ENCODE measurements around the gene PPP1R14B.

PPP1R14B gene

DNA sequence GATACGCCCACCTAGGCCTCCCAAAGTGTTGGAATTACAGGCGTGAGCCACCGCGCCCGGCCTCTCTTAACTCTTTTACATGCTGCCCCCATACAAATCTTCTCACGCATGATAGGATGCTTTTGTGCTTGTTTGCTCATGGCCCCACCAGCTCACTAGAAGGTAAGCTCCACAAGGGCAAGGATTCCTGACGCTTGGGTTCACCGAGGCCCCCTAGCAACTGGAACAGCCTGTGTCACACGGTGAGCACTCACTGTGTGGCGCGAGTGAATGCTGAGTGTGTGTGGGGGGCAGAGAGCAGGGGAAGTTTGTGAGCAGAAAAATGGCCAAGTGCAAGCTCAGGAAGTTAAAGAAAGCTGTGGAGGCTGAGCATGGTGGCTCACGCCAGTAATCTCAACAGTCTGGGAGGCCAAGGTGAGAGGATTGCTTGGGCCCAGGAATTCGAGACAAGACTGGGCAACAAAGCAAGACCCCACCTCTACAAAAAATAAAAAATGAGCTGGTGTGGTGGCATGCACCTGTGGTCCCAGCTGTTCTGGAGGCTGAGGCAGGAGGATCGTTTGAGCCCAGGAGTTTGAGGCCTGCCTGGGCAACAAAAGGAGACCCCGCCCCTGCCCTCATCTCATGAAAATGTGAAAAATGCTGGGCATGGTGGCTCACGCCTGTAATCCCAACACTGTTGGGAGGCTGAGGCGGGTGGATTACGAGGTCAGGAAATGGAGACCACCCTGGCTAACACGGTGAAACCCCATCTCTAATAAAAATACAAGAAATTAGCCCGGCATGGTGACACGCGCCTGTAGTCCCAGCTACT lies 35.4 kb upstream of the PPP1R14B start:
- no peak for DNase-seq

GRCh38 chr11:64278576-64279190 lies 31.9 kb upstream of the PPP1R14B start:
- no peak for DNase-seq

DNA sequence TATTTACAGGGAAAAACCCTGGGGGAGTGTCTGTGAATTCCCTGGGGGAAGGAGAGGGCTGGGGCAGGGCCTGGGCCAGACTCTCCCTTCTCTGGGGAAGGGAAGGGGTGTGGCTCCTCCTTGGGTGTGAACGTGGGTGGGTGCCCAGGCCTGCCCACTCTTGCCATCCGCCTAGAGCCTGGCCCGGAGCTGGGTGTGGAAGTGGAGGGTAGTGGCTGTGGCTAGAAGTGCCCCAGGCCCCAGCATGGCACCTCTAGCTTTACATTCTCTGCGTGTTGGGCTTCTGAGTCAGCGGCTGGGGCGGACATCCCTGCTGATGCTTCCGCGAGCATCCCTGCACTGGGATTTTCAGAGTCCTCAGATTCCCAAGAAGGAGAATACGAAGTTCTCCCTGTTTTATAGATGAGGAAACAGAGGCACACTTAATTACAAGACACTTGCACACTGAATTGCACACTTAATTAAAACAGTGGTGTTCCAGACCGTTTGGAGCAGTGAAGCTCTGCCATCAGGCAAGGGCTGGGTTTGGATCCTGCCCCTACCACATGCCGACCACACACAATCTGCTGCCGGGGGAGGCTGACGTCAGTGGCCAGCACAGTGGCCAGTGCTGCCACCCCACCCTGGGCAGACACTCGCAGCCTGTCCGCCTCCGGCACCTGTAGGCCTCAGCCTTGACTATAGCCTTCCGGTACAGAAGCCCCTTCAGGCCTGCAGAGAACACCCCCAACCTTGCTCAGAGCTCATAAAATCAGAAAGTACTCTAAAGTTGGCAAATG lies 30.1 kb upstream of the PPP1R14B start:
- DNase-seq: no peak

GRCh38 chr11:64275841-64276240 lies 29.1 kb upstream of the PPP1R14B start:
- no peak for DNase-seq

- no peak for DNase-seq
These were observed 28.5 kb upstream of the PPP1R14B start for GRCh38 chr11:64275031-64275800.

DNA sequence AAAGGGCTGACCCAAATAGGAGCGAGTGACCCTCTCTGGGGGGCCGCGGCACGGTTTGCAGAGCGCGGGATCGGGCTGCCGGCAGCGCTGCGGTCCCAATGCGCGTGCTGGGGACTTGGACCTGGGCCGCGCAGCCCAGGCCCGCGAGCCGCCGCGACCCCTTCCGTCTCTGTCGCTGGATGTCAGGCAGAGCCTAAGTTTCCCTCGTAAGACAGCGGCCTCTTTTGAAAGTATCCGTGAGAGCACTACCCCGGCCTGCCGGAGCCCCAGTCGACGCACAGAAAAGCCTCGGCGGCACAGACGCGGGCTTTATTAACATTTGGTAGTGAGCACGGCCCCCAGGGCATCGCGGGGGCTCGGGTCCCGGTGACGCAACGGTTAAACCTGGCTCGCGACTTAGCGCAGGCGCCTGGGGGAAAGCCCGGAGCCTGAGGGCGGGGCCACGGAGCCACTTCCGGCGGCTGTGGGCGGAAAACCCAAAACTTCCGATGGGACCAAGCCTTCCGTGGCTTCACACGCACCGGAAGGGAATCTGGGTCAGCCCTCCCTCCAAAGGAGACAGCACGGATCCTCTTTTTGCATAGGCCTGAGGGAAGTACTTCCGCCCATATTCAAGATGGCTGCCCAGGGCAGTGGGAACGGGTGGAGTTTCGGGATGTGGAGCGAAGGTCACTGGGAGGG lies 22.9 kb upstream of the PPP1R14B start:
- peak; percentile 100 for DNase-seq

GRCh38 chr11:64268893-64269539 lies 22.3 kb upstream of the PPP1R14B start:
- DNase-seq: peak; percentile 42

DNA sequence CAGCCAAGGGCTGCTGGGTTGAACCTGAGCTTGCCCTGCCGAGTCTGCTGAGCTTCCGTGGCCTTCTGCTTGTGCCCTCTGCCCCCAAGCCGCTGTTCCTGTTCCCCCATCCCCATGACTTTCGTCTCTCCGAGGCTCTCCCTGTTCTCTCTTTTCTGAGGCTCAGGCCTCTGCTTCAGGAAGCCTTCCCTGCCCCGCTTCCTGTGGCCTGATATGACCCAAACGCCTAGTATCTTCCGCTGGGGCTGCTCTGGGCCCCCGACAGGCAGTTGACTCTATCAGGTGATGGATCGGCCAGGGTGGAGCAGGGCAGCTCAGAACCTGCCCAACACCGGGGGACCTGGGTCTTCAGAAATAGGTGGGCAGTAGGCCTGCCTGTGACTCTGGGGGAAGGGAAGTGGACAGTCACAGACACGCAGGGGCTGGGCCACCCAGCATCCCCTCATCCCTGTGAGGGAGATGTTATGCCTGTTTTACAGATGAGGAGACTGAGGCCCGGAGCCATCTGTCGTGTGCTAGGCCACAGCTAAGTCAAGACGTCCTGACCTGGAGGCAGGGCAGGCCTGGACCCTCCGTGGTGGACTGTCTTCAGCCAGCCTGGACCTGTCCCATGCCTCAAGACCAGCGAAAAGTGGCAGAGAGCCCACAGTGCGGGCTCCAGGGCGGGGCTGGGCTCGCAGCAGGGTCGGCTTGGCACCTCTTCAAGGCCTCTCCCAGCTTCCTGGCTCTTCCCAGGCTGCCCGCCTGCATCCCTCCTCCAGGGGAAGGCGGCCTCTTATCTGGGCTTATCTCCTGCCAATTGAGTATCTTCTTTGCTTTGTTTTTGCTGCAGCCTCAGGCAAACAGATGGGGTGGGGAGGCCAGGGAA lies 21.5 kb upstream of the PPP1R14B start:
- DNase-seq: peak; percentile 31

DNA sequence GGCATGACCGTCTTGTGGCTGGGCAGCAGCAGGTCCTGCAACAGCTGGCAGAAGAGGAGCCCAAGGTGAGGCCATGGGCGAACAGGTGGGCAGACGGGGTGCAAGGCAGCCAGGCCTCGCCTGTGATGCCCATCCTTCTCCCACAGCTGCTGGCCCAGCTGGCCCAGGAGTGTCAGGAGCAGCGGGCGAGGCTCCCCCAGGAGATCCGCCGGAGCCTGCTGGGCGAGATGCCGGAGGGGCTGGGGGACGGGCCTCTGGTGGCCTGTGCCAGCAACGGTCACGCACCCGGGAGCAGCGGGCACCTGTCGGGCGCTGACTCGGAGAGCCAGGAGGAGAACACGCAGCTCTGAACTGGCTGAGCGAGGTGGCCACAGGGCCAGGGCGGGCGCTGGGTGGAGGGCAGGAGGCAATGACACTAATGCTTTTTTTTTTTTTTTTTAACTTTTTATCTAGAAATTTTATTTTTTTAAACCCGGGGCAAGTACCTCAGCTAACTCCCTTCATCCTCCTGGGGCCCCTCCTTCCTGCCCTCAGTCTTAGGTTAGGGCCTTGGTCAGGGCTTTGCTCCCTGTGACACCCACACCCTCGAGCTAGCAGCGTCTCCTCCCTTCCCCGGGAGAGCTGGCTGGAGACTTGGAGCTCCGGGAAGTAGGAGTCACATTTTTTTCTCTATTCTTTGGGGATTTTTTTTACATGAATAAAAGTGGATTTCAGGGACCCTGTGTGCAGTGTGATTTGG lies 20.6 kb upstream of the PPP1R14B start:
- DNase-seq: no peak

GRCh38 chr11:64266339-64266738 lies 19.6 kb upstream of the PPP1R14B start:
- no peak for DNase-seq

GRCh38 chr11:64265176-64266160 lies 18.7 kb upstream of the PPP1R14B start:
- DNase-seq: no peak

GRCh38 chr11:64264371-64264852 lies 17.7 kb upstream of the PPP1R14B start:
- DNase-seq: no peak

GRCh38 chr11:64263947-64264317 lies 17.2 kb upstream of the PPP1R14B start:
- no peak for DNase-seq

GRCh38 chr11:64263021-64263946 lies 16.5 kb upstream of the PPP1R14B start:
- peak; percentile 34 for DNase-seq

- no peak for DNase-seq
These were observed 15.7 kb upstream of the PPP1R14B start for GRCh38 chr11:64262271-64263002.

DNA sequence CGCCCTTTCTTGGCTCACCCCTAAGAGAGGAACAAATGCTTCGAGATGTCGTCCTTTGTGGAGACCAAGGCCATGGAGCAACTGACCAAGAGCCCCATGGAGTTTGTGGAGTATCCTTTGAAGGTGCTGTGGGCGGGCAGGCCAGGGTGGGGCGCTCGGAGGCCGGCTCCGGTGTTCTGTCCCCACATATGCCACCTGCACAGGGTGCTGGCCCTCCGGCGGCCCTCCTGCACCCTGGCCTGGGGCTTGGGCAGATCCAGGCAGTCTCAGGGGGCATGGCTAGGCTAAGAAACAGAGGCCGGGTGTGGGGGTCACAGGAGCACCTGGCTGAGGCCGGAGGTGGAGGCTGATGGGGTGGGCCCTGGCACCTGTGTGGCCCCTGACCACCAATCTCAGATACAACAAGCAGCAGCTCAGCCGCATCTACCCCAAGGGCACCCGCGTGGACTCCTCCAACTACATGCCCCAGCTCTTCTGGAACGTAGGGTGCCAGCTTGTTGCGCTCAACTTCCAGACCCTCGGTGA lies 14.9 kb upstream of the PPP1R14B start:
- DNase-seq: no peak
